ENCODE measurements around the gene RTN1. TPM values are rescaled to one million over a fixed set of nuclear protein-coding genes. Genes with fewer than 3 reads are reported as not detected.

The RTN1 gene
- total and polyA plus RNA-seq, 2 of the 8 experiments (the other 6 are each of a cell fraction or from before 2014, with no cell fraction given) = 2.8 to 4.9 TPM

DNA sequence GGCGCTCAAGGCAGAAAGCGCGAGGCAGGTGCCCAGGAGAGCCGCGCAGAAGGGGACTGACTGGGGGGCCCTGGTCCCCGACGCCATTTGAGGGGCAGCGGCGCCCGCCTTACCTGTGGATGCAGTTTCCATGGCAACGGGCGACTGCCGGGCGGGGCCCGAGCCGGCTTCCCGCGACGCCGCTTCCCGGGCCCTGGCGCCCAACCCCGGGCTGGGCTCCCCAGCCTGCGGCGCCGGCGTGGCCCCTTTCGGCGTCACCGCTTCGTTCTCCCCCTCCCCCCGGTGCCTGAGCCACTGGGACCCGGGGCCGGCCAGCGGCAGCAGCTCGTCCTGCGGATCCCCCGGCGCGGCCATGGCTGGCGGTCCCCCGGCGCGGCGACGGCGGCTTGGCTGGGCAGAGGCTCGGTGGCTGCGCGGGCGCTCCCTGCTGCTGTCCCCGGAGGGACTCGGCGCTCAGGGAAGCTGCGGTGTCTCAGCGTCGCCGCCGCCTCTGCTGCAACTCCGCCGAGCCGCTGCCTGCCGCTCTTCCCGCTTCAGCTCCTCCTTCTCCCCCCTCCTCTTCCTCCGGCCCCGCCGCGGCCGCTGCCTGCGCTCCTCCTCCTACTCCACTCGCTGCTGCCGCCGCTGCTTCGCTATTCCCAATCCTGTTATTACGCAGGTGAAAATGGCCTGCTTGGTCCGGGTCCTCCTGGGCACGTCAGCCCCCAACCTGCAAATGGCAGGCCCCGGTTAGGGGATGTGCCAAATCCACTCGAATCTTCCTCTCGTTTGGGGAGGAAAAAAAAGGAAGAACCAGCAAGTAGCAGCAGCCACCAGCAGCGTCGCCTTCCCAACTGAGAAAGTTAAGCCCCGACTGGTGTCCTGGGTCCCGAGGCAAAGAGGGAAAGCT lies at the start of gene RTN1 (continued):
- no peak for TF ChIP-seq RFX5 (IDR thresholded peaks at IDR 0.05; ENCODE audit: borderline replicate concordance, low read depth, low read length)
- no peak for TF ChIP-seq CHD1 (IDR thresholded peaks at IDR 0.05; ENCODE audit: low read depth, low read length)
- TF ChIP-seq ZNF274 (IDR thresholded peaks at IDR 0.05; ENCODE audit: borderline replicate concordance, extremely low read depth, low read length) = no peak
- TF ChIP-seq KDM5A (IDR thresholded peaks at IDR 0.05; ENCODE audit: low read length) = no peak
- peak; percentile 73 for TF ChIP-seq ASH2L (IDR thresholded peaks at IDR 0.05; ENCODE audit: low read length)
- TF ChIP-seq, protein P1, sequence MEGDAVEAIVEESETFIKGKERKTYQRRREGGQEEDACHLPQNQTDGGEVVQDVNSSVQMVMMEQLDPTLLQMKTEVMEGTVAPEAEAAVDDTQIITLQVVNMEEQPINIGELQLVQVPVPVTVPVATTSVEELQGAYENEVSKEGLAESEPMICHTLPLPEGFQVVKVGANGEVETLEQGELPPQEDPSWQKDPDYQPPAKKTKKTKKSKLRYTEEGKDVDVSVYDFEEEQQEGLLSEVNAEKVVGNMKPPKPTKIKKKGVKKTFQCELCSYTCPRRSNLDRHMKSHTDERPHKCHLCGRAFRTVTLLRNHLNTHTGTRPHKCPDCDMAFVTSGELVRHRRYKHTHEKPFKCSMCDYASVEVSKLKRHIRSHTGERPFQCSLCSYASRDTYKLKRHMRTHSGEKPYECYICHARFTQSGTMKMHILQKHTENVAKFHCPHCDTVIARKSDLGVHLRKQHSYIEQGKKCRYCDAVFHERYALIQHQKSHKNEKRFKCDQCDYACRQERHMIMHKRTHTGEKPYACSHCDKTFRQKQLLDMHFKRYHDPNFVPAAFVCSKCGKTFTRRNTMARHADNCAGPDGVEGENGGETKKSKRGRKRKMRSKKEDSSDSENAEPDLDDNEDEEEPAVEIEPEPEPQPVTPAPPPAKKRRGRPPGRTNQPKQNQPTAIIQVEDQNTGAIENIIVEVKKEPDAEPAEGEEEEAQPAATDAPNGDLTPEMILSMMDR (IDR thresholded peaks at IDR 0.05; ENCODE audit: control extremely low read depth in 1 of 3, insufficient read depth in 1 of 3, low read depth in 1 of 3, low read length in 3 of 3) = no peak
- no peak for TF ChIP-seq SP4 (IDR thresholded peaks at IDR 0.05; ENCODE audit: low read length)
- TF ChIP-seq, protein P2, sequence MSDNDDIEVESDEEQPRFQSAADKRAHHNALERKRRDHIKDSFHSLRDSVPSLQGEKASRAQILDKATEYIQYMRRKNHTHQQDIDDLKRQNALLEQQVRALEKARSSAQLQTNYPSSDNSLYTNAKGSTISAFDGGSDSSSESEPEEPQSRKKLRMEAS (IDR thresholded peaks at IDR 0.05) = no peak; the same call in 1 of the 2 replicates
- no peak for TF ChIP-seq GABPA (IDR thresholded peaks at IDR 0.05; ENCODE audit: borderline replicate concordance, insufficient read depth, low read length)
- no peak for TF ChIP-seq BACH1 (IDR thresholded peaks at IDR 0.05; ENCODE audit: low read length)
- TF ChIP-seq SP1 (IDR thresholded peaks at IDR 0.05; ENCODE audit: low read depth, low read length) = no peak
- no peak for TF ChIP-seq FOSL1 (IDR thresholded peaks at IDR 0.05; ENCODE audit: insufficient read depth, low read depth, low read length)
- TF ChIP-seq JUND (IDR thresholded peaks at IDR 0.05; ENCODE audit: low read length) = no peak
- peak; percentile 84 for TF ChIP-seq KDM4A (IDR thresholded peaks at IDR 0.05; ENCODE audit: low read depth, low read length, severe bottlenecking)
- TF ChIP-seq MAFK (IDR thresholded peaks at IDR 0.05; ENCODE audit: low read depth, low read length) = no peak
- no peak for TF ChIP-seq CHD2 (IDR thresholded peaks at IDR 0.05; ENCODE audit: low read length)
- TF ChIP-seq SAP30 (IDR thresholded peaks at IDR 0.05; ENCODE audit: insufficient read depth, insufficient replicate concordance, low read length) = no peak
- no peak for TF ChIP-seq TEAD4 (IDR thresholded peaks at IDR 0.05; ENCODE audit: low read depth, low read length)
- no peak for TF ChIP-seq TAF7 (optimal IDR thresholded peaks at IDR 0.05; ENCODE audit: borderline replicate concordance, low read depth, low read length)
- no peak for TF ChIP-seq HDAC6 (IDR thresholded peaks at IDR 0.05; ENCODE audit: low read depth, low read length)
- TF ChIP-seq KDM1A (IDR thresholded peaks at IDR 0.05; ENCODE audit: borderline replicate concordance, low read length) = no peak
- TF ChIP-seq POU5F1 (IDR thresholded peaks at IDR 0.05; ENCODE audit: low read depth, low read length) = no peak

All from H1 (cell line).